CD4-positive, alpha-beta T cell treated with Interleukin-6 for 4 hours (primary cell): ENCODE data around the gene POLN.

ENCODE experiments used
- DNase-seq: peaks from one replicate; pipeline ENCODE4 v3.0.0-alpha.2; 2020; ENCODE audit warnings: mixed read lengths

The POLN gene

GRCh38 chr4:2067446-2068197 lies 174.3 kb downstream of the POLN start:
- no peak for DNase-seq

- no peak for DNase-seq
Measured at GRCh38 chr4:2066571-2067445, 175.1 kb downstream of the POLN start.

GRCh38 chr4:2066011-2066551 lies 175.8 kb downstream of the POLN start:
- no peak for DNase-seq

- DNase-seq: no peak
Measured at GRCh38 chr4:2065106-2065930, 176.6 kb downstream of the POLN start.

- no peak for DNase-seq
Measured at GRCh38 chr4:2064276-2064991, 177.5 kb downstream of the POLN start.

GRCh38 chr4:2063557-2064275 lies 178.2 kb downstream of the POLN start:
- no peak for DNase-seq

GRCh38 chr4:2062808-2063524 lies 179.0 kb downstream of the POLN start:
- DNase-seq: no peak

- DNase-seq: no peak
Measured at GRCh38 chr4:2062168-2062807, 179.6 kb downstream of the POLN start.

- no peak for DNase-seq
Measured at GRCh38 chr4:2061186-2062131, 180.5 kb downstream of the POLN start.

- DNase-seq: no peak
Measured at GRCh38 chr4:2060611-2061185, 181.2 kb downstream of the POLN start.

- no peak for DNase-seq
Measured at GRCh38 chr4:2059726-2060602, 182.0 kb downstream of the POLN start.

- peak; percentile 10 for DNase-seq
Measured at GRCh38 chr4:2059046-2059725, 182.7 kb downstream of the POLN start, which contains the start of gene NAT8L. NAT8L (plus strand) TSS chr4:2059327; CDS start chr4:2059512, 185 bp downstream.

- DNase-seq: peak; percentile 13
Measured at GRCh38 chr4:2058264-2059045, 183.5 kb downstream of the POLN start.

- DNase-seq: no peak
Measured at GRCh38 chr4:2057382-2058065, 184.4 kb downstream of the POLN start.

GRCh38 chr4:2054217-2054616 lies 187.7 kb downstream of the POLN start:
- no peak for DNase-seq
